Endothelial cell of umbilical vein (primary cell): ENCODE results near the gene GNAI1. TPM values are rescaled to one million over a fixed set of nuclear protein-coding genes. Genes with fewer than 3 reads are reported as not detected.

ENCODE experiments used
- BruUV-seq: library from RNA; stranded (reverse); fragments of 400-500 nt; replicated peaks from 2 replicates; lab custom pipeline; 2021; lab: Mats Ljungman, UMichigan
- CTCF ChIA-PET: fragments of 300-600, 350-600 bp; sonication (Branson Sonifier 250); formaldehyde crosslinking; loops from one replicate; lab custom pipeline; 2021; ENCODE audit warnings: antibody characterized with exemption, inconsistent platforms; lab: Charles Lee
- POLR2A ChIA-PET: fragments of 300-600, 350-600 bp; sonication (Branson Sonifier 250); formaldehyde crosslinking; loops from one replicate; lab custom pipeline; 2021; ENCODE audit warnings: antibody characterized with exemption, inconsistent platforms; lab: Charles Lee
- DNase-seq: peaks from one replicate; pipeline ENCODE4 v3.0.0-alpha.2; 2011; ENCODE audit warnings: low read depth, low spot score
- FAIRE-seq: peaks from 2 replicates; lab custom pipeline; 2011; peaks lifted over from hg19 to GRCh38; lab: Jason Lieb, UNC
- H2AFZ ChIP-seq: 2 replicates; pipeline ENCODE4 v1.6.0; 2012; ENCODE audit warnings: low read depth, low read length, control low read depth, inconsistent platforms
- H3K27ac ChIP-seq: 2 replicates; pipeline ENCODE4 v1.5.1; 2011; ENCODE audit warnings: low read depth, mild to moderate bottlenecking, control low read depth, low read length, moderate library complexity; ENCODE audit not compliant: insufficient read depth
- H3K27me3 ChIP-seq, 2 experiments: 2 replicates each; pipeline versions ENCODE4 v1.6.0 to v1.6.1; 2011; ENCODE audit warnings: low read length in 2 of 2, mixed read lengths in 1 of 2; ENCODE audit not compliant: control insufficient read depth in 2 of 2, insufficient read depth in 2 of 2
- H3K36me3 ChIP-seq, 2 experiments: 2 replicates in 1 of 2; 3 replicates in 1 of 2; pipeline ENCODE4 v1.5.1; 2011; ENCODE audit warnings: low read length in 2 of 2, mild to moderate bottlenecking in 1 of 2, moderate library complexity in 1 of 2; ENCODE audit not compliant: control insufficient read depth in 2 of 2, insufficient read depth in 2 of 2; ENCODE audit errors: extremely low read depth in 1 of 2
- H3K4me1 ChIP-seq: 3 replicates; pipeline ENCODE4 v1.5.1; 2011; ENCODE audit warnings: mild to moderate bottlenecking, low read length; ENCODE audit not compliant: control insufficient read depth, insufficient read depth; ENCODE audit errors: extremely low read depth
- H3K4me2 ChIP-seq: 2 replicates; pipeline ENCODE4 v1.6.1; 2011; ENCODE audit warnings: low read length, control low read depth, mixed read lengths; ENCODE audit not compliant: insufficient read depth
- H3K4me3 ChIP-seq, 3 experiments: fragments of 200-600 bp in 1 of 3; sonication (generic), shearing (Covaris generic) in 1 of 3; replicated peaks in 1 of 3; 2 replicates each; pipeline ENCODE4 v1.5.1; 2011 to 2016; ENCODE audit warnings: control low read depth in 3 of 3, low read length in 3 of 3, mild to moderate bottlenecking in 2 of 3, inconsistent platforms in 1 of 3, low read depth in 1 of 3, moderate library complexity in 1 of 3; ENCODE audit not compliant: insufficient read depth in 1 of 3
- H3K79me2 ChIP-seq: 2 replicates; pipeline ENCODE4 v1.6.0; 2012; ENCODE audit warnings: low read length, inconsistent platforms; ENCODE audit not compliant: control insufficient read depth, insufficient read depth
- H3K9ac ChIP-seq: replicated peaks from 2 replicates; pipeline ENCODE3; 2011; ENCODE audit warnings: low read length, control low read depth; ENCODE audit not compliant: insufficient read depth; ENCODE audit errors: extremely low read depth
- H3K9me1 ChIP-seq: replicated peaks from 3 replicates; pipeline ENCODE4 v1.6.0; 2011; ENCODE audit warnings: mild to moderate bottlenecking, low read length; ENCODE audit not compliant: control insufficient read depth, insufficient read depth; ENCODE audit errors: extremely low read depth
- H3K9me3 ChIP-seq: replicated peaks from 2 replicates; pipeline ENCODE4 v1.5.1; 2012; ENCODE audit warnings: low read length, inconsistent platforms; ENCODE audit not compliant: control insufficient read depth, insufficient read depth
- H4K20me1 ChIP-seq: replicated peaks from 2 replicates; pipeline ENCODE3; 2011; ENCODE audit warnings: mild to moderate bottlenecking, low read length; ENCODE audit not compliant: control insufficient read depth, insufficient read depth; ENCODE audit errors: extremely low read depth
- EZH2 ChIP-seq: IDR thresholded peaks from 2 replicates; pipeline ENCODE4 v1.6.1; 2012; ENCODE audit warnings: borderline replicate concordance, low read depth, mild to moderate bottlenecking, moderate library complexity, low read length, inconsistent platforms; ENCODE audit not compliant: severe bottlenecking
- FOS ChIP-seq: IDR thresholded peaks from 2 replicates; pipeline ENCODE4 v1.6.1; 2011; ENCODE audit warnings: mild to moderate bottlenecking, low read length, moderate library complexity, borderline replicate concordance; ENCODE audit not compliant: insufficient read depth
- GATA2 ChIP-seq: IDR thresholded peaks from 2 replicates; pipeline ENCODE4 v1.7.0; 2011; ENCODE audit warnings: low read depth, mild to moderate bottlenecking, moderate library complexity, mixed read lengths, low read length; ENCODE audit not compliant: insufficient read length, insufficient read depth
- JUN ChIP-seq: IDR thresholded peaks from 2 replicates; pipeline ENCODE4 v1.6.1; 2011; ENCODE audit warnings: borderline replicate concordance, low read depth; ENCODE audit not compliant: insufficient read length, insufficient read depth
- MYC ChIP-seq: IDR thresholded peaks from one replicate; pipeline ENCODE4 v1.6.1; 2011; ENCODE audit warnings: mild to moderate bottlenecking, low read depth, low read length
- POLR2A ChIP-seq: IDR thresholded peaks from 2 replicates; pipeline ENCODE4 v1.6.1; 2012; ENCODE audit warnings: low read depth, mild to moderate bottlenecking, control low read depth, low read length
- POLR2AphosphoS5 ChIP-seq: IDR thresholded peaks from 2 replicates; pipeline ENCODE4 v1.6.1; 2012; ENCODE audit warnings: low read depth, mild to moderate bottlenecking, control low read depth, low read length, moderate library complexity; ENCODE audit not compliant: insufficient read depth
- dilution Hi-C: fragments of 300-500 bp; cut with MboI; formaldehyde crosslinking; loops from one replicate; pipeline ENCODE4 v1.15.0; 2019; ENCODE audit warnings: low sequenced_read_pairs; ENCODE audit not compliant: extremely low pct_ligation_motif_present
- intact Hi-C: fragments of 100-400 bp; cut with micrococcal nuclease; formaldehyde crosslinking; loops from one replicate; pipeline ENCODE4 v1.10.0; 2022
- polyA plus RNA-seq, 4 experiments: library from polyadenylated mRNA; depleted of rRNA in 3 of 4; stranded (reverse) in 3 of 4; unstranded in 1 of 4; fragments of >200 nt; gene quantifications; 2 replicates each; pipeline versions ENCODE4 v1.2.1 to v1.2.3, GENCODE V29; 2011 to 2012; ENCODE audit warnings: missing spikeins in 1 of 4
- total RNA-seq: library from RNA; stranded (reverse); gene quantifications from 2 replicates; pipeline ENCODE4 v1.2.3, GENCODE V29; 2021
- TF ChIP-seq, protein P1 (sequence below): IDR thresholded peaks from 2 replicates; pipeline ENCODE4 v1.6.1; 2011; ENCODE audit not compliant: insufficient read depth, insufficient read length
- TF ChIP-seq, protein P2 (sequence below), 2 donors: IDR thresholded peaks; 1 replicate in 1 of 2; 2 replicates in 1 of 2; pipeline ENCODE4 v1.5.1; 2011; ENCODE audit warnings: low read length in 2 of 2, mild to moderate bottlenecking in 2 of 2, moderate library complexity in 2 of 2, control low read depth in 1 of 2, inconsistent platforms in 1 of 2, low read depth in 1 of 2; ENCODE audit not compliant: insufficient read depth in 1 of 2; ENCODE audit errors: extremely low read depth in 1 of 2

Gene GNAI1
- total and polyA plus RNA-seq, 2 donors (not counting 3 experiments of a cell fraction or from before 2014, with no cell fraction given) = 7.5 to 15.0 TPM

DNA sequence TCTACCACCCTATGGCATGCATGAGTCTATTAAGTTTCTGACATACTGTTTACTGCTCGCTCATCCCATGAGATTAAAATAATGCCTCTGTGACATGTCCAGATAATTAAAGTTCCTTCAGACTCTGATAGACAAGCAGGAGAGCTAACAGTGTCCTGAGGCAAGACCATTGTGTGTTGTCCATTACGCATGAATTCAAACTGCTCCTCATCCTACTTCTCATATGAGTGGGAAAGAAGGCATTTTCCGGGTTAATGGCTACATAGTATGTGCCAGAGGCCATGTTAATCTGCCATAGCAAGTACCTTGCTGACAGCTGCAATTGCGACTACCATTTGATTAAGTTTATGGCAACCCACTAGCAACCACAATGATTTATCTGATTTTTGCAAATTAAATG lies 113.3 kb downstream of the GNAI1 start:
- H2AFZ ChIP-seq = no peak overlapping the region
- H3K4me1 ChIP-seq = no peaks in the 10 kb centered on the region
- no peaks in the 10 kb centered on the region for H3K27me3 ChIP-seq
- no peak overlapping the region for H3K4me2 ChIP-seq
- no peak for DNase-seq
- H3K36me3 ChIP-seq = no peaks in the 10 kb centered on the region
- FAIRE-seq = no peak
- no peaks in the 10 kb centered on the region for H3K9me1 ChIP-seq
- intact Hi-C loops (no loop called here), dilution Hi-C loops (no loop called here)
- H3K4me3 ChIP-seq = no peak overlapping the region
- CTCF ChIA-PET = no interaction called here
- no peaks in the 10 kb centered on the region for H3K79me2 ChIP-seq
- H3K9ac ChIP-seq = no peak overlapping the region
- no peak overlapping the region for H3K27ac ChIP-seq
- BruUV-seq = no TSS peak
- H4K20me1 ChIP-seq = no peaks in the 10 kb centered on the region
- no peaks in the 10 kb centered on the region for H3K9me3 ChIP-seq
- TF ChIP-seq POLR2A (no peak), GATA2 (no peak), POLR2AphosphoS5 (no peak), JUN (no peak), EZH2 (no peak), FOS (no peak), MYC (no peak)
- TF ChIP-seq, protein P1, sequence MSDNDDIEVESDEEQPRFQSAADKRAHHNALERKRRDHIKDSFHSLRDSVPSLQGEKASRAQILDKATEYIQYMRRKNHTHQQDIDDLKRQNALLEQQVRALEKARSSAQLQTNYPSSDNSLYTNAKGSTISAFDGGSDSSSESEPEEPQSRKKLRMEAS = no peak
- TF ChIP-seq, protein P2, sequence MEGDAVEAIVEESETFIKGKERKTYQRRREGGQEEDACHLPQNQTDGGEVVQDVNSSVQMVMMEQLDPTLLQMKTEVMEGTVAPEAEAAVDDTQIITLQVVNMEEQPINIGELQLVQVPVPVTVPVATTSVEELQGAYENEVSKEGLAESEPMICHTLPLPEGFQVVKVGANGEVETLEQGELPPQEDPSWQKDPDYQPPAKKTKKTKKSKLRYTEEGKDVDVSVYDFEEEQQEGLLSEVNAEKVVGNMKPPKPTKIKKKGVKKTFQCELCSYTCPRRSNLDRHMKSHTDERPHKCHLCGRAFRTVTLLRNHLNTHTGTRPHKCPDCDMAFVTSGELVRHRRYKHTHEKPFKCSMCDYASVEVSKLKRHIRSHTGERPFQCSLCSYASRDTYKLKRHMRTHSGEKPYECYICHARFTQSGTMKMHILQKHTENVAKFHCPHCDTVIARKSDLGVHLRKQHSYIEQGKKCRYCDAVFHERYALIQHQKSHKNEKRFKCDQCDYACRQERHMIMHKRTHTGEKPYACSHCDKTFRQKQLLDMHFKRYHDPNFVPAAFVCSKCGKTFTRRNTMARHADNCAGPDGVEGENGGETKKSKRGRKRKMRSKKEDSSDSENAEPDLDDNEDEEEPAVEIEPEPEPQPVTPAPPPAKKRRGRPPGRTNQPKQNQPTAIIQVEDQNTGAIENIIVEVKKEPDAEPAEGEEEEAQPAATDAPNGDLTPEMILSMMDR (IDR thresholded peaks at IDR 0.05; ENCODE audit: extremely low read depth in 1 of 2, insufficient read depth in 1 of 2, low read depth in 1 of 2, low read length in 2 of 2) = no peak
- POLR2A ChIA-PET = no interaction called here
